ENCODE data around the gene KCNK3. TPM values are rescaled to one million over a fixed set of nuclear protein-coding genes. Genes with fewer than 3 reads are reported as not detected.
A peak's percentile ranks its signal among the peaks of the same experiment; 100 is the strongest.

KCNK3 gene
- total RNA-seq (ENCODE audit: unreplicated experiment), result 21.7 TPM
- long read RNA-seq, partial matches to known transcripts, result 0 of 8 reads
- long read RNA-seq, other reads (novel, unspliced or antisense), result 8 of 8 reads

GRCh38 chr2:26692279-26692896 lies at the start of gene KCNK3:
Gene KCNK3, plus strand, starts transcription at chr2:26692722. Its CDS starts 154 bp downstream, at chr2:26692876.
- Mint-ChIP-seq H3K27ac (ENCODE audit: unreplicated experiment) (peak within 1 kb of the TSS; percentile 93), H3K27me3 (ENCODE audit: unreplicated experiment) (peaks cover 15% of the 10 kb centered on the region), H3K36me3 (ENCODE audit: unreplicated experiment) (peaks cover 4% of the 10 kb centered on the region), H3K4me3 (ENCODE audit: unreplicated experiment) (peak within 1 kb of the TSS; percentile 91), H3K4me1 (ENCODE audit: low read depth, unreplicated experiment) (peaks cover 41% of the 10 kb centered on the region), H3K9me3 (ENCODE audit: unreplicated experiment) (peaks cover 8% of the 10 kb centered on the region)
- DNase-seq, result peak; percentile 87
- TF ChIP-seq CTCF (IDR thresholded peaks at IDR 0.05; ENCODE audit: partially characterized antibody, unreplicated experiment), result no peak

- no peak overlapping the region for H3K4me3 Mint-ChIP-seq (ENCODE audit: unreplicated experiment)
- peaks cover 22% of the 10 kb centered on the region for H3K4me1 Mint-ChIP-seq (ENCODE audit: low read depth, unreplicated experiment)
- no peak for DNase-seq
- peaks cover 11% of the 10 kb centered on the region for H3K27me3 Mint-ChIP-seq (ENCODE audit: unreplicated experiment)
- H3K27ac Mint-ChIP-seq (ENCODE audit: unreplicated experiment), result no peak overlapping the region
- H3K36me3 Mint-ChIP-seq (ENCODE audit: unreplicated experiment), result no peaks in the 10 kb centered on the region
- no peak for TF ChIP-seq CTCF (IDR thresholded peaks at IDR 0.05; ENCODE audit: partially characterized antibody, unreplicated experiment)
- peaks cover 2% of the 10 kb centered on the region for H3K9me3 Mint-ChIP-seq (ENCODE audit: unreplicated experiment)
These were observed 48.2 kb upstream of the KCNK3 start for GRCh38 chr2:26644188-26644835.

- no peak overlapping the region for H3K27ac Mint-ChIP-seq (ENCODE audit: unreplicated experiment)
- TF ChIP-seq CTCF (IDR thresholded peaks at IDR 0.05; ENCODE audit: partially characterized antibody, unreplicated experiment), result no peak
- H3K27me3 Mint-ChIP-seq (ENCODE audit: unreplicated experiment), result peaks cover 11% of the 10 kb centered on the region
- peaks cover 6% of the 10 kb centered on the region for H3K9me3 Mint-ChIP-seq (ENCODE audit: unreplicated experiment)
- no peaks in the 10 kb centered on the region for H3K36me3 Mint-ChIP-seq (ENCODE audit: unreplicated experiment)
- DNase-seq, result no peak
- peaks cover 22% of the 10 kb centered on the region for H3K4me1 Mint-ChIP-seq (ENCODE audit: low read depth, unreplicated experiment)
- H3K4me3 Mint-ChIP-seq (ENCODE audit: unreplicated experiment), result no peak overlapping the region
These were observed 46.8 kb upstream of the KCNK3 start for GRCh38 chr2:26645762-26646161.

GRCh38 chr2:26646986-26647672 lies 45.4 kb upstream of the KCNK3 start:
- no peaks in the 10 kb centered on the region for H3K36me3 Mint-ChIP-seq (ENCODE audit: unreplicated experiment)
- peaks cover 24% of the 10 kb centered on the region for H3K4me1 Mint-ChIP-seq (ENCODE audit: low read depth, unreplicated experiment)
- TF ChIP-seq CTCF (IDR thresholded peaks at IDR 0.05; ENCODE audit: partially characterized antibody, unreplicated experiment), result no peak
- peaks cover 8% of the 10 kb centered on the region for H3K9me3 Mint-ChIP-seq (ENCODE audit: unreplicated experiment)
- no peak overlapping the region for H3K4me3 Mint-ChIP-seq (ENCODE audit: unreplicated experiment)
- no peak for DNase-seq
- H3K27ac Mint-ChIP-seq (ENCODE audit: unreplicated experiment), result no peak overlapping the region
- peaks cover 10% of the 10 kb centered on the region for H3K27me3 Mint-ChIP-seq (ENCODE audit: unreplicated experiment)
